NT2/D1 (cell line): ENCODE measurements around the gene SEMA3A.

Source experiments
- SUZ12 ChIP-seq: IDR thresholded peaks from 2 replicates; pipeline ENCODE4 v1.6.1; 2011; ENCODE audit not compliant: insufficient read length, insufficient read depth; ENCODE audit errors: extremely low read depth
- YY1 ChIP-seq: IDR thresholded peaks from 2 replicates; pipeline ENCODE4 v1.6.1; 2011; ENCODE audit not compliant: insufficient read length, insufficient read depth
- ZNF274 ChIP-seq: IDR thresholded peaks from 2 replicates; pipeline ENCODE4 v1.6.1; 2011; ENCODE audit warnings: mild to moderate bottlenecking, low read depth, low read length

GRCh38 chr7:84073186-84073875 is 121.3 kb downstream of the SEMA3A start:
- TF ChIP-seq ZNF274 (no peak), YY1 (no peak), SUZ12 (no peak)
